GM18526 (cell line): ENCODE measurements around the gene SPACA6.

Experiments used
- POLR2A ChIP-seq: IDR thresholded peaks from 3 replicates; pipeline ENCODE4 v1.6.1; 2011; ENCODE audit not compliant: insufficient read length; ENCODE audit errors: extremely low read depth

The SPACA6 gene

DNA sequence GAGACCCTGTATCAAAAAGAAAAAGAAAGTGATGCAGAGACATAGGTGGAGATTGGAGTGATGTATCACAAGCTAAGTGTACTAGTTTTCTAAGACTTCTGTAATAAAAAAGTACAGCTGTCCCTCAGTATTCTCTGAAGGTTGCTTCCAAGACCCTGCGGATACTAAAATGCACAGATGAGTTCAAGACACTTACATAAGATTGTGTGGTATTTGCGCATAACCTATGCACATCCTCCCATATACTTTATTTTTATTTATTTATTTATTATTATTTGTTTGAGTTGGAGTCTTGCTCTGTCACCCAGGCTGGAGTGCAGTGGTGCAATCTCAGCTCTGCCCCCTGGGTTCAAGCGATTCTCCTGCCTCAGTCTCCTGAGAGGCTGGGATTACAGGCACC lies 44.3 kb downstream of the SPACA6 start:
- no peak for TF ChIP-seq POLR2A

DNA sequence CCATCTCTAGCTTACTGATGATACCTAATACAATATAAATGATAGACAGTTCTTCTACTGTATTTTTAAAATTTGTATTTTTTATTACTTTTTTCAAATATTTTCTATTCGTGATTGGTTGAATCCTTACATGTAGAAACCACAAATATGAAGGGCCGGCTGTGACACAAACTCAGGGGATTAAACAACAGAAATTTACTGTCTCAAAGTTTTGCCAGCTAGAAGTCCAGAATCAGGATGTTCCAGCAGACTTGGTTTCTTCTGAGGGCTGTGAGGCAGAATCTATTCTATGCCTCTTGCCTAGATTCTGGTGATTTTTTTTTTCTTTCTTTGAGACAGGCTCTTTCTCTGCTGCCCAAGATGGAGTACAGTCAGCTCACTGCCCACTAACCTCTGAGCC lies 44.8 kb downstream of the SPACA6 start:
- TF ChIP-seq POLR2A = no peak

DNA sequence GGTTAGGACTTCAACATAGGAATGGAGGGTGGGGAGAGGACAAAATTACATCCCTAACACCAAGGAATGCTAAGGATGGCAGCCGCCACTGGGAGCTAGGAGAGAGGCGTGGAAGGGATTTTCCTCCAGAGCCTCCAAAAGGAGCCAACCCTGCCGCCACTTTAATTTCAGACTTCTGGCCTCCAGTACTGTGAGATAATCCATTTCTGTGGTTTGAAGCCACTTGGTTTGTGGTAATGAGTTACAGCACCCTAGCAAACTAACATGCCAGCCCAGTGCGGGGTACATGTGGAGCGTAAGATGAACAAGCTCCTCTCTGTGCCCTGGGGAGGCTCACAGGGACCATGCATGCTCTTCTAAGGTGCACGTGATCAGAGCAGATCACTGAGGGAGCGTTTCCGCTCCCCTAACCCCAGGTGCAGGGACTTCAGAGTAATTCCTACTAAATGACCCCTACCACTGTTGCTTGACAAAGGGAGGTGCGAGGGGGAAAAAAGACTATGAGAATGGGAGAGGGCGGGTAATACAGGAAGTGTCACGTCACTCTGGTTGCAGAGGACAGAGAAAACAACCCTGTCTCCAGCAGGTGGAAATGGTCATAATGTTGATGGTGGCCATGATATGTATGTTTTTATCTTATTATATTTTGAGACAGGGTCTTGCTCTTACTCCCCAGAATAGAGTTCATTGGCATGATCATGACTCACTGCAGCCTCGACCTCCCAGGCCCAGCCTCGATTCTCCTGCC lies 46.5 kb downstream of the SPACA6 start:
- no peak for TF ChIP-seq POLR2A

DNA sequence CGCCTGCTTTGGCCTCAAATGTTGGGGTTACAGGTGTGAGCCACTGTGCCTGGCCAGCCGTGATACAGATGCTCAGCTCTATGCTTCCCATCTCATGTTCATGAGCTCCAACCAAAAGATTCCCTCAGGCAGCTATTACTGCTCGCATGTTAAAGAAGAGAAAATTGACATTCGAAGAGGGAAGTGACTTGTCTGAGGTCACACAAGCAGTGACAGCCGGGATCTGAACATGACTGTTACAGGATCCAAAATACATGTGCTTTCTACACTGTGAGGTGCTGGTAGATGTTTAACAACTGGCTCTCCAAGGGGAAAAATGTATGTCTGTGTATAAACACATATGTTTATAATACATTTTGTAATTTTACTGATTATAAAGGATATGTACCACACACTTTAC lies 47.2 kb downstream of the SPACA6 start:
- no peak for TF ChIP-seq POLR2A

DNA sequence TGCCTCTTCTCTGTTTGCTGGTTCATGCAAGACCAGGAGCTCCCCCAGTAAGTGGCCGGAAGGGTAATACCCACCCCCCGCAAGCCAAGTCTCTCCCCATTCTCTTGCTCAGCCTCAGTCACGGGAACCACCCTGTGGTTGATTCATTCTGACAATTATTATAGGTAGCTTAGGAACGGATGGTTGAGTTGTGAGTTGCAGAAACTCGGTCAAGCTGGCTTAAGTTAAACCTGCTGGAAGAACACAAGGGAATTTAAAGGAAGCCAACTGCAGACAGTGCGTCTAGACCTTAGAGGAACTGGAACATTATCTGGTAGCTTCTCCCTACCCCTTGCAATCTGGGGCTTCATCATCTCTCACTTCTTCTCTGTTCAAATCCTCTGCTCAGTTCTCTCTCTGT lies 49.7 kb downstream of the SPACA6 start:
- no peak for TF ChIP-seq POLR2A

DNA sequence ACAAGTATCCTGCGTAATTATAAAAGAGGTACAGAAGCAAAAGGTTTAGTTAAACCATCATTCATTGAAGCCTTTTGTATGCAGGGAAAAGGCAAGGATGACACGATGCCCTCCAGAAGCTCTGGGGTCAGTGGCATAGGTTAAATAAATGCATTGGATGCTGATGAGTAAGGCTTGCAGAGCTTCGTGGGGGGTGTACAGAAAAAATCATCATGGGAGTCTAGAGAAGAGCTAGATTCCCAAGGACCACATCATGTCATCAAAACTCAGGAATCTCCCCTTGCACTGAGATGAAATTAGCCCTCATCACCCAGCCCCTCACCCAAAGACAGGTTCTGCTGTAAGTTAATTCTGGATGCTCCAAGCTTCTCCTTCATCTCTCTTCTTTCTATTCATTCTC lies 50.3 kb downstream of the SPACA6 start:
- TF ChIP-seq POLR2A = no peak

DNA sequence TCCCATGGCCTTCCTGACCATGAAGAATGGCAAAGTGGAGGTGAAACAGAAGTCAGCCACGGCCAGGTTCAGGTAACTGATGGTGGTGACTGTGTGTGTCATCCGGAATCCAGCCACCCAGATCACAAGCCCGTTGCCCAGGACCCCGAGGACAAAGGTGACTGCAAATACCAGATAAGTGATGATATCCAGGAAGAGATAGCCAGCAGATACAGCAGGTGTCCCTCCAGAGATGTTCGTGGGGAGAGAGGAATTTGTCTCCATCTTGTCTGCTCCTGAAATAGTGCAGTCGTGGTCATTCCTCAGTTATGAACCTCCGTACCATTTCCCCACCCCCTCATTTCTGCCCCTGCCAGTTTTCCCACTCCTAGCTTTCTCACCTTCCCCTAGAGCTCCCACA lies 53.6 kb downstream of the SPACA6 start:
- TF ChIP-seq POLR2A = no peak

DNA sequence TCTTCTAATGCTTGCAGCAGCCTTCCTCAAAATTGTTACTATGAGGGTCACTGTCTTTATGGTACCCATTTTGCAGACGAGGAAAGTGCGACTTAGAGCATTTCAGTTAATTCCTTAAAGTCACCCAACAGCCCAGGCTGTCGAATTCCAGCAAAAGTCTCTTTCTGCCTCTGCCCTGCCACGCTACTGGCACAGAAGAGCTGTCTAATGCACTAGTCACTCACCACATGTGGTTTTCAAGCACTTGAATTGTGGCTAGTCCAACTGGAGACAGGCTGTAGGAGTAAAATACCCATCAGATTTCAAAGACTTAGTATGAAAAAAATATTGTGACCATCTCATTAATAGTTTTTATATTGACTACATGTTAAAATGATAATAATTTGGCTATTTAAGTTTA lies 56.8 kb downstream of the SPACA6 start:
- no peak for TF ChIP-seq POLR2A

DNA sequence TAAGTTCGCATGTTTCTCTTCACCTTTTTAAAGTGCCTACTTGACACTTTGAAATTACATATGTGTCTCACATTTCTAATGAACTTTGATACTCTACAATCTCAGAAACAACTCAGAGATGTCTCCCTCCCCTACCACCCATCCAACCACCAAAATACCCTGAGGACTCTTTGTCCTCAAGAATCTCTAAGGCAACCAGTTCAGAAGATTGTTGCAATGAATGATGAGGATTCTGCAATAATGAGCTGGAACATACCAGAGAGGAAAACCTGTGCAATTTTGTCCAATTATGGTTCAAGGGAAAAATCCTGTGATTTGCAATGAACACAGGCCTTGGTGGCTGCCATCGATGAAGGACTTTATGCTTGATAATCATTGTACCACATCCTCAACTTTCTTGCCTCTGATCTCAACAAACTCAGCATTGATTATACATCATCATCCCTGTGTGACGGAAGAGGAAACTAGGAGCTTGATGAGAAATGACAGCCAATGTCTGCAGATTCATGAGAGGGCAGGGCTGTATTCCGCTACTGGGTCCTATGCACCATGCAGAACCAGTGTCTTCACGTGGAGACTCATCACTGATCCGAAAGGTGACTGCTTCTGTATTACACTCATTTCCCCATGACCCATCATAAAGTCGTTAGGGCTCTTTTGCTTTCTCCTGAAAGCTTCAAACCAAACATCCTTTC lies 57.4 kb downstream of the SPACA6 start:
- TF ChIP-seq POLR2A = no peak

DNA sequence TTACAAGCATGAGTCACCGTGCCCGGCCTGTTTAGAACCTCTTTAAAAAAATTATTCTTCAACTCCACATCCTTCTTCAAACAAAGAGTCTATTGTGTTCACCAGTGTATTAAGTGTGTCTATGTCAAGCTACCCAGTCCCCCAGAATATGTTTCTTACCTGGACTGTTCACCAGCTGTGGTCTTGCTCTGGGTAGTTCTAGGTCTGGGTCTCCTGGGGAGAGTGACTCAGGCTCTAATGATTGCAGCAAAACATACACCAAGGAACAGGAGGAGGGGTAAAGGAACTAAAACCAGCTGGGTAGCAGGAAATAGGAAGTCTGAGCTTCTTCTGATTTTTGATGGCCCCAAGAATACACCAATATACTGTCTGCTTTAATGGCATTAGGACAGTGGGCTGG lies 58.5 kb downstream of the SPACA6 start, which contains the start of gene FPR1:
Gene FPR1 (minus strand): TSS at position 224 of the 400 bp plus-strand sequence. CDS start 4,884 bp downstream, outside the sequence.
- TF ChIP-seq POLR2A = no peak

DNA sequence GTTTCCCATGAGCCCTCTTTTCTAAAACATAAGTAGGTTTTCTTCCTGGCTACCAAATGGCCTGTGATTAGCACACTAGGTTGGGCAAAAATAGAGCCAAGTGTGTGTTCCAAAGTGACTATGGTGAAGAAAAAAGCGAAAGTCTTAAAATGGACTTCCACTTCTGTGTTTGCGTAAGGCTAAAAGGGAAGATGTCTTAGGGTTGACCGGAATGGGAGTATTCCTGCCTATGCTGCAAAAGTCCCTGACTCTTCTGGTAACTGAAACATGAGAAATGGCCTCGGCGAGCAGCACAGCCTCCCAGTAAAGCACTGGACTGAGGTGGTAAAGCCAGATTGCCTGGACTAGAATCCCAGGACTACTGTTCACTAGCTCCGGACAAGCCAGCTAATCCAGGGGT lies 61.0 kb downstream of the SPACA6 start:
- TF ChIP-seq POLR2A = no peak

DNA sequence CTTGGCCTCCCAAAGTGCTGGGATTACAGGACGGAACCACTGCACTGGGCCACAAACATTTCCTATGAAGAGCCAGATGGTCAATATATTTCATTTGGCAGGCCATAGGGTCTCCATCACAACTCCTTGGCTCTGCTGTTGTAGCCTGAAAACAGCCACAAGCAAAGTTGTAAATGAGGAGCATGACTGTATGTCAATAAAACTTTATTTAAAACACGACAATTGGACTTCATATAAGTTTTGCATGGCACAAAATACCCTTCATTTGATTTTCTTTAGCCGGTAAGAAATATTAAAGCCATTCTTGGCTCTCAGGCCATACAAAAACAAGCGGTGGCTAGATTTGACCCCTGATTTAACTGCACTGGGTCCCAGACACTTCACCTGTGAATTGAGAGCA lies 61.6 kb downstream of the SPACA6 start:
- no peak for TF ChIP-seq POLR2A
